Limb (tissue), 2 donors: ENCODE data around the gene HMGA1.
"Not testable (repeated sequence)": the region's sequence is repeated elsewhere in the genome, so short reads cannot be mapped to it uniquely, and the experiment has no call there.

Source experiments
- DNase-seq, 2 donors: peaks; one replicate each; pipeline ENCODE4 v3.0.0-alpha.2; 2016; ENCODE audit errors: extremely low spot score in 2 of 2

Gene HMGA1

GRCh38 chr6:34259529-34260069 is 22.9 kb downstream of the HMGA1 start:
- no peak for DNase-seq

DNA sequence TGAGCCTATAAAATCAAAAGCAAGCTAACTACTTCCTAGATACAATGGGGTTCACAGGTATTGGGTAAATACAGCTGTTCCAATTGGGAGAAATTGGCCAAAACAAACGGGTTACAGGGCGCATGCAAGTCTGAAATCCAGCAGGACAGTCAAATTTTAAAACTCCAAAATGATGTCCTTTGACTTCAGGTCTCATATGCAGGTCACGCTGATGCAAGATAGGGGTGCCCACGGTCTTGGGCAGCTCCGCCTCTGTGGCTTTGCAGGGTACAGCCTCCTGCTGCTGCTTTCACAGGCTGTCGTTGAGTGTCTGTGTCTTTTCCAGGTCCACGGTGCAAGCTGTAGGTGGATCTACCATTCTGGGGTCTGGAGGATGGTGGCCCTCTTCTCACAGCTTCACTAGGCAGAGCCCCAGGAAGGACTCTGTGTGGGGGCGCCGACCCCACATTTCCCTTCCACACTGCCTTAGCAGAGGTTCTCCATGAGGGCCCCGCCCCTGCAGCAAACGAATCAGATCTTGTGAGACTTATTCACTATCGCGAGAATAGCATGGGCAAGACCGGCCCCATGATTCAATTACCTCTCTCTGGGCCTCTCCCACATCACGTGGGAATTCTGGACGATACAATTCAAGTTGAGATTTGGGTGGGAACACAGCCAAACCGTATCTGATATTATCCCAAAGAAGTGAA is 24.0 kb downstream of the HMGA1 start:
- DNase-seq, result no peak

GRCh38 chr6:34263484-34263883 is 26.8 kb downstream of the HMGA1 start:
- DNase-seq, result not testable (repeated sequence)

GRCh38 chr6:34267746-34268145 is 31.1 kb downstream of the HMGA1 start:
- DNase-seq, result no peak

- not testable (repeated sequence) for DNase-seq
These were observed 32.5 kb downstream of the HMGA1 start for GRCh38 chr6:34269132-34269531.

GRCh38 chr6:34269658-34270341 is 33.1 kb downstream of the HMGA1 start:
- not testable (repeated sequence) for DNase-seq

GRCh38 chr6:34272013-34272926 is 35.6 kb downstream of the HMGA1 start:
- no peak for DNase-seq

DNA sequence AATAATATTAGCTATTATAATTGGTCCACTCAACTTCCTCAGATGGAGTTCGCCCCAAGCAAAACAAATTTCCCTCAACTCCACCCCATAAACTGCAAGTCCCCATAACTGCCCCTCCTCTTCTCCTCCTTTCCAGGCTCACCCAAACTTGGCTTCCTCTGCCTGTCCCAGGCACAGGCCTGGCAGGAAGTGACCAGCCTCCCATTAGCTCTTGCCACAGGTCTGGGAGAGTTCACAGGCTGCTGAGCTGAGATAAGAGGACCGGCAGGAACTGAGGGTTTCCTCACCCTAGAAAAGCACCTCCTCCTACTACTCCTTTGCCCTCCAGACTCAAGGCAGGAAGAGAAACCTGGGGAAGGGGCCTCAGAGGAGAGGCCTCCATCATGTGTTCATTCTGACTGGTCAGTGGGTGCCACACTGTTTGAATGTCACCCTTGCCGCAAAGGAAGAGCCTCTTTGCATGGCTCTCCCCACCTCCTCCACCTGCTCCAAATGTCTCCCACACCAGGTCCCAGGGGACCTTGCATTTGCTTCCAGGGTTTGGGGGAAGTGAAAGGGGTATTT is 36.7 kb downstream of the HMGA1 start:
- no peak for DNase-seq

DNA sequence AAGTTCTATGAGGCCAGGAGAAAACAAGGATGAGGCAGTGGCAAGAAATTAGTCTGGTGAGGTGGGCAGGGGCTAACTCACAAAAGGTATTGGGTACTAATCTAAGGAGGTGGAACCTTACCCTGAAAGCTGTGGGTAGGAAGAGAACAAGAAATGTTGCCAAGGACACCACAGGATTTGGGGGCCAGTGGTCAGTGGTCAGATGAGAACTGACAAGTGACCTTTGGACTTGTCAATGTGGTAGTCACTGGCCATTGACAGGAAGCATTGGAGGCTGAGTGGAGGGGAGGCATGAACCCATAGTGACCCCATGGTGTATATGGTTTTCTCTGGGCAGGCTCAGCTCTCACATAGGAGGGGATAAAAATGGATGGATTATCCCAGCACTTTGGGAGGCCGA is 37.5 kb downstream of the HMGA1 start:
- DNase-seq, result no peak

- DNase-seq, result no peak
These were observed 38.6 kb downstream of the HMGA1 start for GRCh38 chr6:34275128-34275804.

GRCh38 chr6:34276191-34276590 is 39.5 kb downstream of the HMGA1 start:
- DNase-seq, result no peak

DNA sequence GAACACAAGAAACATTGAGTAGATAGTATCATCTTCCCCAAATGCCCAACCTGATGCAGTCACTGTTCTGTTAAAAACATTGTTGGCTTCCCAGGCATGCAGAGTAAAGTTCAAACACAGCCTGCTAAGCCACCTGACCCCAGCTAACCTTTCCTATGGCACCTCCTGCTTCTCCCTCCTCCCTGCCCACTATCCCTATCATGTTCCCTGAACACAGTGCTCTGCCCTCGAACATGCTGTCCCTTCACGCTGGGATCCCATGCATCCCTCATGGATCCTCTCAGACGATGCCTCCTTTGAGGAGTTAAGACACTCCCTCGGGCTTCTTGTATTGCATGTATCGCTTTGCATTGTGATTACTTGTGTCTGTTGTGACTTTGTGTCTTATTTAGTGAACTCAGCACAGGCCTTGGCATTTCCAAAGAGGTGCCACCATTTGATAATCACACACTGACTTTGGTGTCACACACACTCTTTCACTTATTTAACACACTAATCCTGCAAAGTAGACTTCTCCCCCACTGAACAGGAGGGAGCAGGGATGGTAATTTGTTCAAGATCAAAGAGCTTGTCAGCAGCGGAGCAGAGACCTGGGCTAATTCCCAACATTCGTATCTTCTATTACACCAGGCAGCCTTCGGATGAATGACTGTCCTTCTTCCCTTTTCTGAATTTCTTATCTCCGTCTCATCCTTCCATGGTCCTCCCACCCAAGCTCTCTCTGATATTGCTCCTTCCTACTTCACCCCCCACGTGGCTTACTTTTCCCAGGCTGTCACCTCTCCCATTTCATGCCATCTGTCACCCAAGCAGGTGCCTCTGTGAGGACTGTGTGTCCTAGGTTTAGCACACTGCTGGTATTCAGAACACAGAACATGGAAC is 40.4 kb downstream of the HMGA1 start:
- no peak for DNase-seq

- DNase-seq, result no peak
These were observed 41.1 kb downstream of the HMGA1 start for GRCh38 chr6:34277763-34278112.

DNA sequence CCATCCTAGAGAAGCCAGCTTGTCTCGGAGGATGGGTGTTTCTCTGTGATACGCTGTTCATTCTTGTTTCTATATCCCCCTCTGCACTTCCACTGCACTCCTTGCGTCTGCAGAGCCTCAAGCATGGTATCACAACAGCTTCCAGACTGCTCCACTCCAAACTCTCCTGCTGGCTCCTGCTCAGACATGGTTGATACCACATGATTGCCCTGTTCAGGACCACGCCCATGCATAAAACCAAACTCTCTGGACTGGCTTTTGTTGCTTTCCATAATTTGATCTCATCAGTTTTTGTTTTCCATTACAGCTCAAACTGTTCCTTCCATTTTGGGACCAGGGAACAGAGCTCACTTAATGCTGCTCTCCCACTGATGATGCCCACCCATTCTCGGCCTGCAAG is 42.2 kb downstream of the HMGA1 start:
- DNase-seq, result no peak

DNA sequence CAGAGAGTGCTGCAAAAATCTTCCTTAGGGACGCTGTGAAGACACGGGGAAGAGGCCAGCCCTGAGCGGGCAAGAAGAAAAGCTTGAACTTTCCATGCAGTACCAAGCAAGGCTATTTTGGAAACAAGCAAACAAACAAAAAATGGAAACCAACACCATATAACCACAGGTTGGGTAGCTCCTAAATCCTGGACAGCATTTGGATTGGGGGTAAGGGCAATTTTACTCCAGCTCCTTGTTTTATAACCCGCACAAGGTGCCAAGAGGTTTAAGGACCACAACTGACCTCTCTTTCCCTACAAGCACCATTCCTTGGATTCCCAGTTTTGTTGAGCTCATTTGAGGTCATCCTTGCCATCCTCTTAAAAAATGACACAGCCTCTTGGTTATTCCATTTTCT is 43.5 kb downstream of the HMGA1 start:
- no peak for DNase-seq

GRCh38 chr6:34281702-34282334 is 45.1 kb downstream of the HMGA1 start:
- no peak for DNase-seq

GRCh38 chr6:34284563-34285447 is 48.1 kb downstream of the HMGA1 start:
- no peak for DNase-seq

- DNase-seq, result no peak
These were observed 48.9 kb downstream of the HMGA1 start for GRCh38 chr6:34285448-34286164.
